ENCODE measurements around the gene SGSM2. TPM values are rescaled to one million over a fixed set of nuclear protein-coding genes. Genes with fewer than 3 reads are reported as not detected.

Gene SGSM2
- total RNA-seq, 1 donor from 2014 or later = 57.2 TPM

GRCh38 chr17:2366747-2367494 lies 29.6 kb downstream of the SGSM2 start:
- intact Hi-C loops (cut with micrococcal nuclease) = no loop called here

GRCh38 chr17:2368359-2368758 lies 31.1 kb downstream of the SGSM2 start:
- intact Hi-C loops (cut with micrococcal nuclease) = no loop called here

DNA sequence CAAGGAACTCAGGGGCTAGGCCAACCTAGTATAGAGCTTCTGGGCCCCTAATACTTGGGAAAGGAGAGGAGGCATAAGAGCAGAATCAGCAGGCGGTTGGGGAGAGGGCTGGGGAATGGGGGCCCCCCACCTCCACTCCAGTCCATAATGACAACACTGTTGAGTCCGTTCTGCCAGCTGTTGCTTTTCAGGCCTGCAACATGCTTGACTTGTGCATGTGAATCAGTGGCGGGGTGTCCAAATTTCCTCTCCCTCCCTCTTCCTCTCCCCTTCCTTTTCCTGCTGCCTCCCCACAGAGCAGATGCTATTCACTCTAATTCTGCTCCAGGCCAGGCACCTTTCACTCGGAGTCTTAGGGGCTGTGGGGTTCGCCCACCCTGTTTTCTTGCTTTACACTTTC lies 31.7 kb downstream of the SGSM2 start:
- intact Hi-C loops (cut with micrococcal nuclease) = no loop called here

GRCh38 chr17:2369551-2370210 lies 32.4 kb downstream of the SGSM2 start:
- intact Hi-C loops (cut with micrococcal nuclease) = no loop called here

DNA sequence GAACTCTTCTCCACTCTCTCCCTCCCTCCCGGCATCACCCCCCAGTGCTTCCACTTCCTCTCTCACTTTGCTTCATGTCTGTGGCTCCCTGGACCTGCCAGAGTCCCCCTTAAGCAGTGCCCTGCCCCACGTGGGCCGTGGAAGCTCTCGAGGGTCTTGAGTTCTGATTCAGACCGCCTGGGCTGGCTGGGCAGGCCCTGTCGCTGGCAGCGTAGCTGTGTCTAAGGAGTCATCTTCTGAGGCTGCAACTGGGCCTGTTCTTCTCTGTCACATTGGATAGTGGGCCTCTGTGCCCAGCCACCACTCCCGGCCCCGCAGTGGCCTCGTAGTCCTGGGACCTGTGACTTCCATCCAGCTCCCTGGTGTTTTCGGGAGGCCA lies 32.9 kb downstream of the SGSM2 start:
- intact Hi-C loops (cut with micrococcal nuclease) = no loop called here

GRCh38 chr17:2371183-2372130 lies 34.2 kb downstream of the SGSM2 start:
- intact Hi-C loops (cut with micrococcal nuclease) = no loop called here

GRCh38 chr17:2372180-2372579 lies 34.9 kb downstream of the SGSM2 start:
- intact Hi-C loops (cut with micrococcal nuclease) = no loop called here

GRCh38 chr17:2372681-2373080 lies 35.4 kb downstream of the SGSM2 start:
- intact Hi-C loops (cut with micrococcal nuclease) = no loop called here

DNA sequence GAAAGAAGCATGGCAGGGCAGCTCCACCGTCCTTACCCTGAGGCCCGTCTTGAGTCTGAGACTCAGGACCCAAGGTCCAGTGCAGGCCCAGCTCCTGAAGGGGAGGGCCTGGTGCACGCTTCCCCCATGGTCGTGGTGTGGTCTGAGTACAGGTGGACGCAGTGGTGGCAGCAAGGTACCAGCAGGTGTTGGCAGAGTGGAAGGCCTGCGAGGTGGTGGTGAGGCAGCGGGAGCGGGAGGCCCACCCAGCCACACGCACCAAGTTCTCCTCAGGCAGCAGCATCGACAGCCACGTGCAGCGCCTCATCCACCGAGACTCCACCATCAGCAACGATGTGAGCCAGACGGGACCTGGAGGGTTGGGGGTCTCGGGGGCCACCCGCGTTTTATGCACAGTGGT lies 35.9 kb downstream of the SGSM2 start:
- intact Hi-C loops (cut with micrococcal nuclease) = no loop called here

DNA sequence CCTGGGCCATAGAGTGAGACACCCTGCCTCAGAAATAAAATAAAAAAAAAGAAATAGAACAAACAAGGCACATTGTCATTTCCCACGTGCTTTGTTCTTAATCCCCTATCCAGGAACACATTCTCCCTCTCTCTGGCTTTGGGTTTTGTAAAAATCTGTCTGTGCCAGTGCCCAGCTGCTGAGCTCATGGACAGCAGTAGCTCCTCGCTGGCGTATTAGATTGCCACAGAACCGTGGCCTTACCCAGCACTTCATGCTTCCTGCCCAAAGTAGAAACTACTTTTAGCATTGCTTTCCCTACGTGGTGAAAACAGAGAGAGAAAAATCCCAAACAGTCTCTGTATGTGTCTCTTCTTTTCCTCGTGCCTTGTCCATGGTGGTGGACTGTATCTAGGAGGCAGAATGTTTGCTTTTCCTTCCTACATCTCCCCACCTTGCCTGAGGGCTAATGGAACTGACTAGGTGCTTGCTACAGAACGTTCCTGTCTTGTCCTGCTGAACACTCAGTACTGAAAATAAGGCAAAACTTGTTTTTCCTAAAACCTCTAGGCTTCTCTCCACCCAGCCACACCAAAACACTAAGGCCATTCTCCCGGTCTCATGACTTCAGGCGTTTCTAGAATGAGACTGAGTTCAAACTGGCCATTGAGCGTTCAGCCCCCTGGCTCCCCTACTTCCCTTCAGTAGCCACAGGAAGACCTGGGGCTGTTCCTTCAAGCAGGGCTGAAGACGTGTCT lies 37.4 kb downstream of the SGSM2 start:
- intact Hi-C loops (cut with micrococcal nuclease) = no loop called here

DNA sequence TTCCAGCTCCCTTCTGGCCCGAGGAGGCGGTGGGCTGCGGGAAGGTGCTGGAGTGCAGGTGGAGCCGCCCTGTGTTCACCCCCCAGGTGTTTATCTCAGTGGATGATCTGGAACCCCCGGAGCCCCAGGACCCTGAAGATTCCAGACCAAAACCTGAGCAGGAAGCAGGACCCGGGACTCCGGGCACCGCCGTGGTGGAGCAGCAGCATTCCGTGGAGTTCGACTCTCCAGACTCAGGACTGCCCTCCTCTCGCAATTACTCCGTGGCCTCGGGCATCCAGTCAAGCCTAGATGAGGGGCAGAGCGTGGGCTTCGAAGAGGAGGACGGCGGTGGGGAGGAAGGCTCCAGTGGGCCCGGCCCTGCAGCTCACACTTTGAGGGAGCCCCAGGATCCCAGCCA lies 38.1 kb downstream of the SGSM2 start:
- intact Hi-C loops (cut with micrococcal nuclease) = no loop called here

GRCh38 chr17:2376107-2376506 lies 38.8 kb downstream of the SGSM2 start:
- intact Hi-C loops (cut with micrococcal nuclease) = no loop called here

GRCh38 chr17:2377659-2378058 lies 40.4 kb downstream of the SGSM2 start:
- intact Hi-C loops (cut with micrococcal nuclease) = no loop called here

DNA sequence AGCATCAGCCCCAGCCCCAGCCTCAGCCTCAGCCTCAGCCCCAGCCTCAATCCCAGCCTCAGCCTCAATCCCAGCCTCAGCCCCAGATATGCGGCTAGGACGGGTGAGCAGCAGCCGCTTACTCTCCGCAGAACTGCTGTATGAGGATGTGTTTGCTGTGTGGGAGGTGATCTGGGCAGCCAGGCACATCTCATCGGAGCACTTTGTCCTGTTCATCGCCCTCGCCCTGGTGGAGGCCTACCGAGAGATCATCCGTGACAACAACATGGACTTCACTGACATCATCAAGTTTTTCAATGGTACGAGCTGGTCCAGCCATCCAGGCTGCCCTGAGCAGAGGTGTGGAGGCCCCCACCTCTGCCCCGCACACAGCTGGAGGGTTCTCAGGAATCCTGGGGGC lies 41.6 kb downstream of the SGSM2 start:
- intact Hi-C loops (cut with micrococcal nuclease) = no loop called here

DNA sequence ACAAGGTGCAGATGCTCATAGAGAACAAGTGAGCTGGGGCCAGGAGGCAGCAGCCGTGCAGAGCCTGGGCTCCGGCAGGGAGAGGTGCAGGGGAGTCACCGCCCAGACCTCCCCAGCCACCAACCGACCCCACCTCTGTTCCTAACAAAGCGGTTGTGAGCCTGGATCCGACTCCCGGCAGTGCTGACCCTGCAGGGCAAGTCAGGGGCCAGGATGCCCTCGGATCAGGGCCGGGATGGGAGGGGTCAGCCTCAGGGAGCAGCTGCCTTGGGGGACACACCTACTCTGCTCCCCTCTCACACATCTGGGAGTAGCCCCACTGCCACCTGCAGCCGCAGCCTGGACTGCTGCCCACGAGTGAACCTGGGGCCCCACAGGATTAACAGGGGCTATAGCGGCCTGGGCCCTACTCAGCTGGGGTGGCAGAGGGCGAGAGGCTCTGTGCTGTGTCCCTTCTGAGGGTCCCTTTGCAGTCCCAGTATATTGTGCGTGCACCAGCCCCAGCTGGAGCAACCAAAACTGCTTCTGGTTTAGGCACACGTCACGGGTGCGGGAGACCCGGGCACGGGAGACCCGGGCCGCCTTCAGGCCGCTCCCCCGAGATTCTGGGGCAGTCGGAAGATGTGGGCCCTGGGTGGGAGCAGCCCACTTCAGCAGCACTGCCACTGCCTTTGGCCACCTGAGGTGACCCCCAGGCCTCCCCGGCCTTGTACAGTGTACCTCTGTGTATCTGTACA lies 42.4 kb downstream of the SGSM2 start:
- intact Hi-C loops (cut with micrococcal nuclease) = no loop called here

GRCh38 chr17:2380226-2380922 lies 43.1 kb downstream of the SGSM2 start:
- intact Hi-C loops (cut with micrococcal nuclease) = no loop called here

GRCh38 chr17:2380950-2381649 lies 43.8 kb downstream of the SGSM2 start:
- intact Hi-C loops (cut with micrococcal nuclease) = no loop called here

GRCh38 chr17:2383628-2384167 lies 46.4 kb downstream of the SGSM2 start:
- intact Hi-C loops (cut with micrococcal nuclease) = no loop called here
